Measurements from ENCODE around the gene NACC1. TPM values are rescaled to one million over a fixed set of nuclear protein-coding genes. Genes with fewer than 3 reads are reported as not detected.

The NACC1 gene
- polyA plus RNA-seq, 2 of the 4 experiments (the other 2 are of a cell fraction) = 26.1 to 37.9 TPM

DNA sequence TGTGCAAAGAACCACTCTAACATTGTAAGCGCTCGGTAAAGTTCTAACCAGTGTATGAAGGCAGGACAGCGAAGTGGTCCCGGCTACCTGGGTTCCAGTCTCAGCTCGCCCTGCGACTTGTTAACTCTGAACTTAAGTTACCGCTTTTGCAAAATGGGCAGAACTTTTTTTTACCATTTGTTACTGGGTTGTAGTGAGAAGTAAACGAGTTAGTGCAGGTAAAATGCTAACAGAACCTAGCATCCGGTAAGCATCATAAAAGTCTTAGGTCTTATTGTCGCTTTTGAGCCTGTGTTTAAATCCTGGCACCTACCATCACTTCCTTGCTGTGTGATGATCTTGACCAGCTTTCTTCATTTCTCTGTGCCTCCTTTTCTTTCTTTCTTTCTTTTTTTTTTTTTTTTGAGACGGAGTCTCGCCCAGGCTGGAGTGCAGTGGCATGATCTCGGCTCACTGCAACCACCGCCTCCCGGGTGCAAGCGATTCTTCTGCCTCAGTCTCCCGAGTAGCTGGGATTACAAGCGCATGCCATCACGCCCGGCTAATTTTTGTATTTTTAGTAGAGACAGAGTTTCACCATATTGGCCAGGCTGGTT, 790 bp upstream of the NACC1 start:
- Histone ChIP-seq H3K27ac (peak overlapping the region; percentile 79 to 99), H3K9me3 (no peaks in the 10 kb centered on the region), H3K4me3 (peak overlapping the region; percentile 100), H3K4me1 (peaks cover 25% of the 10 kb centered on the region), H3K4me2 (peak overlapping the region; percentile 76)
- CTCF ChIA-PET = interaction anchor here (1.2 to 1.8 kb wide), 4 partner anchors 14 to 152 kb away, joined by 4 to 5 read pairs (median 4); no protein-coding TSS in a partner anchor
- POLR2A ChIA-PET = interaction anchor here (1.0 to 1.3 kb wide), 2 partner anchors 35 to 53 kb away, joined by 4 to 12 read pairs; no protein-coding TSS in a partner anchor
- TF ChIP-seq EHMT2 (IDR thresholded peaks at IDR 0.05; ENCODE audit: low read depth) (no peak), CHD4 (IDR thresholded peaks at IDR 0.05; ENCODE audit: borderline replicate concordance) (peak; percentile 8; the same call in 1 of the 2 replicates)
- ATAC-seq (peak; percentile 11 to 39; a peak in 4 of 6 replicates), FAIRE-seq (no peak), DNase-seq (ENCODE audit: low read depth in 1 of 2, low spot score in 1 of 2) (no peak)
- WGBS (ENCODE audit: missing lambda C conversion rate) = 6% methylated on average over 18 of the region's 20 CpGs

DNA sequence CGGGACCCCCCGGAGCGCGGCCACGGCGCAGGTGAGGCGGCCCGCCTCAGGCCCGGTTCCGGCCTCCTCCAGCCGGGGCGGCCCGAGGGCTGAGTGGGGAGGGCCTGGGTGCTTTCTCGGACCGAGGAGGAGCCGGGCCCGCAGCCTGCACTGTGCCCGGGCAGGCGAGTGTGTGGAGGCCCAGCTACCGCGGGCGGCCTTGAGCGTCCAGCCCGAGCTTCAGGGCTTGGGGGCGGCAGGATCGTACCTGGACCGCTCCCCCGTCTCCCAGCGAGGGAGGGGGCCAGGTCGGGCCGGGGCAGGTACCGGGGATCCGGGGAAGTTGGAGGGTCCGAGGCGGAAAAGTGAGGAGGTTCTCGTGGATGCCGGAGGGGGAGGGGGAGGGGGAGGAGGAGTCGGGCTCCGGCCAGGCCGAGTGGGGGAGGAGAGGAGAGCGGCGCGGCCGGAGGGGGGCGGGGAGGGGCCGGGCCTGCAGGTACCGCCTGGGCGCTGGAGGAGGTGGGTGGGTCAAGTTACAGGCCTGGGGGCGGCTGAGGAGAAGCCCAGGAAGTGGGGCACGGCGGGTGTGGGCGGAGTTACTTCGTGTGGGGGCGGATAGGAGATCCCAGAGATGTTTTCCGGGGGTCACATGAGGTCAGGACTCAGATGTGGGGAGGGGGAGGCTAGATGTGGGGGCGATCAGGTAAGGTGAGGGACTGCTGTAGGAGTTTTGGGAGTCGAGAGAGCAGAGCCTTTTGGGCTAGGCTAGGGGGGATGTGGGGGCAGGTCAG, 545 bp downstream of the NACC1 start:
- WGBS (ENCODE audit: missing lambda C conversion rate) = 0% methylated on average over 4 of the region's 57 CpGs
- peak; percentile 38 to 47 for DNase-seq (ENCODE audit: low read depth in 1 of 2, low spot score in 1 of 2)
- peak; percentile 8 to 24; a peak in 5 of 6 replicates for ATAC-seq
- Histone ChIP-seq H3K27ac (peak overlapping the region; percentile 98 to 99), H3K9me3 (no peaks in the 10 kb centered on the region), H3K4me3 (peak overlapping the region; percentile 100), H3K4me2 (peak overlapping the region; percentile 96), H3K4me1 (peaks cover 25% of the 10 kb centered on the region)
- no peak for FAIRE-seq
- TF ChIP-seq NPAS2 (CRISPR knock-in tag; IDR thresholded peaks at IDR 0.05; ENCODE audit: borderline replicate concordance) (no peak), POLR2A (IDR thresholded peaks at IDR 0.05; ENCODE audit: low read length) (no peak), GATA3 (IDR thresholded peaks at IDR 0.05; ENCODE audit: borderline replicate concordance) (no peak), FOSB (CRISPR knock-in tag; IDR thresholded peaks at IDR 0.05) (no peak), JUNB (IDR thresholded peaks at IDR 0.05) (no peak), KDM1A (IDR thresholded peaks at IDR 0.05; ENCODE audit: low read depth) (no peak), CHD4 (IDR thresholded peaks at IDR 0.05; ENCODE audit: borderline replicate concordance) (no peak), ESRRA (IDR thresholded peaks at IDR 0.05; ENCODE audit: borderline replicate concordance, low read length) (no peak), HOXA7 (CRISPR knock-in tag; IDR thresholded peaks at IDR 0.05) (no peak), PHF8 (IDR thresholded peaks at IDR 0.05; ENCODE audit: borderline replicate concordance, low read depth) (no peak)
- TF ChIP-seq, protein P1, sequence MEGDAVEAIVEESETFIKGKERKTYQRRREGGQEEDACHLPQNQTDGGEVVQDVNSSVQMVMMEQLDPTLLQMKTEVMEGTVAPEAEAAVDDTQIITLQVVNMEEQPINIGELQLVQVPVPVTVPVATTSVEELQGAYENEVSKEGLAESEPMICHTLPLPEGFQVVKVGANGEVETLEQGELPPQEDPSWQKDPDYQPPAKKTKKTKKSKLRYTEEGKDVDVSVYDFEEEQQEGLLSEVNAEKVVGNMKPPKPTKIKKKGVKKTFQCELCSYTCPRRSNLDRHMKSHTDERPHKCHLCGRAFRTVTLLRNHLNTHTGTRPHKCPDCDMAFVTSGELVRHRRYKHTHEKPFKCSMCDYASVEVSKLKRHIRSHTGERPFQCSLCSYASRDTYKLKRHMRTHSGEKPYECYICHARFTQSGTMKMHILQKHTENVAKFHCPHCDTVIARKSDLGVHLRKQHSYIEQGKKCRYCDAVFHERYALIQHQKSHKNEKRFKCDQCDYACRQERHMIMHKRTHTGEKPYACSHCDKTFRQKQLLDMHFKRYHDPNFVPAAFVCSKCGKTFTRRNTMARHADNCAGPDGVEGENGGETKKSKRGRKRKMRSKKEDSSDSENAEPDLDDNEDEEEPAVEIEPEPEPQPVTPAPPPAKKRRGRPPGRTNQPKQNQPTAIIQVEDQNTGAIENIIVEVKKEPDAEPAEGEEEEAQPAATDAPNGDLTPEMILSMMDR (IDR thresholded peaks at IDR 0.05) = no peak
- CTCF ChIA-PET = interaction anchor here (1.2 to 2.5 kb wide), 5 partner anchors 13 to 141 kb away, joined by 3 to 10 read pairs (median 4); partner anchors contain the start of genes IER2 and STX10
- POLR2A ChIA-PET = interaction anchor here (1.0 to 1.3 kb wide), 2 partner anchors 34 to 51 kb away, joined by 4 to 12 read pairs; no protein-coding TSS in a partner anchor

DNA sequence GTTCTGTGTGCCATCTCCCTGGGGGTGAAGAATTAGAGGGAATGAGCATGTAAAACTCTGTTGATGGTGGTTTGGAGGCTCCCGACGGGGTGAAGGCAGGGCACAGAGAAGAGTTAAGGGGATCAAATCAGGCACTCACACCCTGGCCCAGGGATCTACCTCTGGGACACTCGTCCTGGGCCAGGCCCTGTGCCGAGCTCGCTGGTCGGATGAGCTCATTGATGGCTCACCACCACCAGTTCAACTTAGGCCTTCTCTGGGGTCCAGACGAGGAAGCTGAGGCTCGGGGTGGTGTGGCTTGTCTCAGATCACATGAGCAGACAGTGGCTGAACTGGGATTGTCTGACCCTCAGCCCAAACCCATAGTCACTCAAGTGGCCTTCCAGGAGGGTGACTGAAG, 1.6 kb downstream of the NACC1 start:
- TF ChIP-seq CBX8 (IDR thresholded peaks at IDR 0.05) (no peak), MYC (IDR thresholded peaks at IDR 0.05; ENCODE audit: borderline replicate concordance, low read length) (no peak), EP300 (IDR thresholded peaks at IDR 0.05) (no peak), CHD4 (IDR thresholded peaks at IDR 0.05; ENCODE audit: borderline replicate concordance) (no peak), GATA3 (IDR thresholded peaks at IDR 0.05; ENCODE audit: borderline replicate concordance) (no peak), HDAC2 (IDR thresholded peaks at IDR 0.05) (no peak), TP53 (CRISPR knock-in tag; IDR thresholded peaks at IDR 0.05) (no peak), KDM5A (IDR thresholded peaks at IDR 0.05) (no peak), FOSL2 (IDR thresholded peaks at IDR 0.05) (no peak), FOSL2 (CRISPR knock-in tag; IDR thresholded peaks at IDR 0.05) (no peak), POLR2A (IDR thresholded peaks at IDR 0.05; ENCODE audit: low read length) (no peak), POLR2AphosphoS2 (conservative IDR thresholded peaks at IDR 0.05; ENCODE audit: low read length) (no peak), RCOR1 (IDR thresholded peaks at IDR 0.05; ENCODE audit: low read depth, low read length) (no peak)
- TF ChIP-seq, protein P2, sequence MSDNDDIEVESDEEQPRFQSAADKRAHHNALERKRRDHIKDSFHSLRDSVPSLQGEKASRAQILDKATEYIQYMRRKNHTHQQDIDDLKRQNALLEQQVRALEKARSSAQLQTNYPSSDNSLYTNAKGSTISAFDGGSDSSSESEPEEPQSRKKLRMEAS (IDR thresholded peaks at IDR 0.05) = no peak
- TF ChIP-seq, protein P1 (IDR thresholded peaks at IDR 0.05) = no peak
- ATAC-seq = no peak
- CTCF ChIA-PET = interaction anchor here (1.3 to 2.5 kb wide), 4 partner anchors 16 to 31 kb away, joined by 3 to 10 read pairs (median 4); partner anchors contain the start of genes IER2 and STX10

More for the DNA sequence above, 1.6 kb downstream of the NACC1 start:
- Histone ChIP-seq H3K4me3 (peak overlapping the region; percentile 100), H3K27ac (peak overlapping the region in 1 of 2 experiments; percentile 99; a peak in 3 of 6 replicates), H3K9me3 (no peaks in the 10 kb centered on the region), H3K4me1 (peaks cover 25% of the 10 kb centered on the region), H3K4me2 (peak overlapping the region; percentile 96)
- FAIRE-seq = no peak
- WGBS (ENCODE audit: missing lambda C conversion rate) = 90% methylated on average over 3 of the region's 8 CpGs
- POLR2A ChIA-PET = interaction anchor here (0.9 to 1.0 kb wide), 2 partner anchors 30 to 44 kb away, joined by 3 to 5 read pairs; partner anchors contain the start of genes IER2 and STX10
- DNase-seq (ENCODE audit: low read depth in 1 of 2, low spot score in 1 of 2) = no peak
